Activated effector memory CD4-positive, alpha-beta T cell treated with anti-CD3 and anti-CD28 coated beads, Interleukin-2, amount 50 U/mL, for 16 hours (primary cell): ENCODE results near the gene ADGRG4.
"Not testable (repeated sequence)": the region's sequence is repeated elsewhere in the genome, so short reads cannot be mapped to it uniquely, and the experiment has no call there.

ENCODE experiments used
- DNase-seq: peaks from one replicate; pipeline ENCODE4 v3.0.0-alpha.2; 2020

The ADGRG4 gene, protein sequence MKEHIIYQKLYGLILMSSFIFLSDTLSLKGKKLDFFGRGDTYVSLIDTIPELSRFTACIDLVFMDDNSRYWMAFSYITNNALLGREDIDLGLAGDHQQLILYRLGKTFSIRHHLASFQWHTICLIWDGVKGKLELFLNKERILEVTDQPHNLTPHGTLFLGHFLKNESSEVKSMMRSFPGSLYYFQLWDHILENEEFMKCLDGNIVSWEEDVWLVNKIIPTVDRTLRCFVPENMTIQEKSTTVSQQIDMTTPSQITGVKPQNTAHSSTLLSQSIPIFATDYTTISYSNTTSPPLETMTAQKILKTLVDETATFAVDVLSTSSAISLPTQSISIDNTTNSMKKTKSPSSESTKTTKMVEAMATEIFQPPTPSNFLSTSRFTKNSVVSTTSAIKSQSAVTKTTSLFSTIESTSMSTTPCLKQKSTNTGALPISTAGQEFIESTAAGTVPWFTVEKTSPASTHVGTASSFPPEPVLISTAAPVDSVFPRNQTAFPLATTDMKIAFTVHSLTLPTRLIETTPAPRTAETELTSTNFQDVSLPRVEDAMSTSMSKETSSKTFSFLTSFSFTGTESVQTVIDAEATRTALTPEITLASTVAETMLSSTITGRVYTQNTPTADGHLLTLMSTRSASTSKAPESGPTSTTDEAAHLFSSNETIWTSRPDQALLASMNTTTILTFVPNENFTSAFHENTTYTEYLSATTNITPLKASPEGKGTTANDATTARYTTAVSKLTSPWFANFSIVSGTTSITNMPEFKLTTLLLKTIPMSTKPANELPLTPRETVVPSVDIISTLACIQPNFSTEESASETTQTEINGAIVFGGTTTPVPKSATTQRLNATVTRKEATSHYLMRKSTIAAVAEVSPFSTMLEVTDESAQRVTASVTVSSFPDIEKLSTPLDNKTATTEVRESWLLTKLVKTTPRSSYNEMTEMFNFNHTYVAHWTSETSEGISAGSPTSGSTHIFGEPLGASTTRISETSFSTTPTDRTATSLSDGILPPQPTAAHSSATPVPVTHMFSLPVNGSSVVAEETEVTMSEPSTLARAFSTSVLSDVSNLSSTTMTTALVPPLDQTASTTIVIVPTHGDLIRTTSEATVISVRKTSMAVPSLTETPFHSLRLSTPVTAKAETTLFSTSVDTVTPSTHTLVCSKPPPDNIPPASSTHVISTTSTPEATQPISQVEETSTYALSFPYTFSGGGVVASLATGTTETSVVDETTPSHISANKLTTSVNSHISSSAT (N-terminal part only)

DNA sequence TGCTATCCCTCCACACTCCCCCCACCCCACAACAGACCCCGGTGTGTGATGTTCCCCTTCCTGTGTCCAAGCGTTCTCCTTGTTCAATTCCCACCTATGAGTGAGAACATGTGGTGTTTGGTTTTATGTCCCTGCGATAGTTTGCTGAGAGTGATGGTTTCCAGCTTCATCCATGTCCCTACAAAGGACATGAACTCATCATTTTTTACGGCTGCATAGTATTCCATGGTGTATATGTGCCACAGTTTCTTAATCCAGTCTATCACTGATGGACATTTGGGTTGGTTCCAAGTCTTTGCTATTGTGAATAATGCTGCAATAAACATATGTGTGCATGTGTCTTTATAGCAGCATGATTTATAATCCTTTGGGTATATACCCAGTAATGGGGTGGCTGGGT is at the start of gene ADGRG4:
ADGRG4 (plus strand) TSS at position 243 of the 400 bp plus-strand sequence. CDS start 7,815 bp downstream, outside the sequence.
- DNase-seq = not testable (repeated sequence)

DNA sequence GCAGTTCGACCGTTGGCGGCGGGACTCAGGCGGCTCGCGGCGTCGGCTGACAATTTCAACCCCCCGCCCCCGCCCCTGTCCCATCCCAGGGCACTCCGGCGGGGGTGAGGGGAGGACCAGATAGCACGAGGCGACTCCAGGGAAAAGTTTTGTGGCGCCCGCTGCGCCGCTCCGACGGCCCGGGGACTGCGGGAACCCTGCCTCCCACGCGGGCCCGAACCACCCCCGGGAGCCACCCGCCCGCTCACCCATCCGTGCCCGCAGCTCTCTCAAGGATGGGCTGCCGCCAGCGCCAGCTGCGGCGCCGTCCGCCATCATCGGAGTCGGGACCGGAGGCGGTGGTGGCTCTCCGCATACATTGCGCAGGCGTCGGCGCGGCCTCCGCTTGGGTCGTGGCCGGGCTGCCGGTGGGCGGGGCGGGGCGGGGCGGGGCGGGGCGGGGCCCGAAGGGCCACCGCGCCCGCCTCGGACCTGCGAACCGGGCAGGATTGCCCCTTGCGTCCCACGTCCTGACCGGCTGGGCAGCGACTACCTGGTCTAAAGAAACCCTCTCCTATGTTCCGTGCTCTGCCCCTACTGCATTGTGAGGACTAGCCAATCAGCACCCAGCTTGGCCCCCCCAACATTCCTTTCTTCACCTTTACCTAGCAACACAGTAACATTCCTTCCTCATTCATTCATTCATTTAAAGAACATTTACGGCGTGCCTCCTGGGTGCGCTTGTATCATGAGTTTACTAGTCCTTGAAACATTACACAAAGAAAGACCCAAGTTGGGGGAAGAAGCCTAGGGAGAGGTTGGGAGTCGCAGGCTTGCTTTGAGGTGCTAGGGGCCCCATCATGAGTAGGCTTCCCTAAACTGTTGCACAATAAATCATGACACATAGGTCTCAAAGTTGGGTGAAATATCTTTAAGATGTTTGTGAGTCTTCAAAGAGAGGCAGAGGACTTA is 49.4 kb upstream of the ADGRG4 start, which contains the start of gene MAP7D3:
MAP7D3 (minus strand) TSS at position 360 of the 951 bp plus-strand sequence; CDS start at position 318, 42 bp downstream.
- DNase-seq = peak; percentile 88

DNA sequence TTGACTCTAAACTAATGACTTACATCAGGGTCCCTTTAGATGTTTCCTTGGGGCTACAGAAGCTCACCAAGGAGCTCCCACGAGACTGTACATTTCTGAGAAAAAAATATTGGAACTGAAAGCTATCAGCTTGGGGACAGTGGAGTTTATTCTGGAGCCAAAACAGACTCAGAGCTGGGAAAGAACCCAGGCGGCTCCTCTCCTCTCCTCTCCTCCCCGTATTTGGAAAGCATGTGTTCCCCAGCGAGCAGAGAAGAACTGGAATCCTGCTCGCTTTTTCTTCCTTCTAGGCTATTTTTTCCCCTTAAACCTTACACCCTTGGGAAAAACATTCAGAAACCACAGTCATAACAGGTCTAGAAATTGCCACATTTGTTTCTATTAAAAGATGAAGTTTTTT is 45.2 kb upstream of the ADGRG4 start:
- no peak for DNase-seq

DNA sequence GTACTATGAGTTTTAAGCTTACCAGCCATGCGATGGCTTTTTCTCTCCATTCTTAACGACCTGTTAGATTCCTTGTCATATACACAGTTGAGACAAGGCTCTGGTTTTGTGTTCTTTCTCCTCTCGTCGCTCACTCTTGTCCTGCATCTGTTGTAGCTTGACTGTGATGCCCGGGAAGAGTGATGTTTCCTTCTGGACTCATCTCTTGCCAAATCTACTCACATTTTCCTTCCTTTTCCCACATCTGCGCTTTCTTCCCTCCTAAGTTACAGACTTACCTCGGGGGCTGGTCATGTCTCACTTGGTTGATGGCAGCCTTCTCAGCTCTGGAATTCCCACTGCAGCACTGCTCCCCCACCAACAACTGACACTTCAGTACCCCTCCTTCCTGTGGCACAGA is 44.7 kb upstream of the ADGRG4 start:
- no peak for DNase-seq

- DNase-seq = no peak
Measured at GRCh38 chrX:136258951-136259350, 41.8 kb upstream of the ADGRG4 start.

DNA sequence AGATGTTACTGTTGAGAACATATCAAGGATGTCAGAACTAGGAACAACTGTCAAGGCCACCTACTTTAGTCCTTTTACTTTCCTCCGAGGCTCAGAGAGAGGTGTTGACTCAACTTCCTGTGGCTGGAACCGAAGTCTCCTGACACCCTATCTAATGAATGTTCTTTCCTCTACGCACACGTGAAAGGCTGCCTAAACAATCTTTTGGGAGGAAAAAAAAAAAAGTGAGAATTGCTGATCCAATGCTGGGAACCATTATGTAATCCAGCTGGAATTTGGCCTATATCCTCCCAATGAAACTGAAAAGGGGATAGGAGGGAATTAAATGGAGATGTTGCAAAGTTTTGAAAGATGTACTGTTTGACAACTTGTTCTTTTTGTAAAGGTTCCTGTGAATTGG is 41.2 kb upstream of the ADGRG4 start:
- no peak for DNase-seq

DNA sequence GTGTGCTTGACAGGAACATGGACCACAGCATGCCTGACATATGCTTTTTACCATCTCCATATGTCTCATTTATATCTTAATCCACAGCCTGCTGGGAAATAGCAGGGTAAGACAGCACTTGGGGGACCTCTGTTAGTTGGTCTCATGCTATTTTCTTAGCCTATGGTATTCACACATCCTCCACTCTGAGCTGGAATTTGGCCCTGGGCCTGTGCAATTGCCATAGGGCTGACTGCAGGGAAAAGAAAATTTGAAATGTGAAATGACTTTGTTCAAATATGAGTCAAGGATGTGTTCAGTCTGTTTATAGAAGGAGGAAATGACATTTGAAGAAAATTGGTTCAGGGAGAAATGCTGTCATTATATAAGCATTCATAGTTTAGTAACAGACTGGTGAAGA is 40.0 kb upstream of the ADGRG4 start:
- no peak for DNase-seq

DNA sequence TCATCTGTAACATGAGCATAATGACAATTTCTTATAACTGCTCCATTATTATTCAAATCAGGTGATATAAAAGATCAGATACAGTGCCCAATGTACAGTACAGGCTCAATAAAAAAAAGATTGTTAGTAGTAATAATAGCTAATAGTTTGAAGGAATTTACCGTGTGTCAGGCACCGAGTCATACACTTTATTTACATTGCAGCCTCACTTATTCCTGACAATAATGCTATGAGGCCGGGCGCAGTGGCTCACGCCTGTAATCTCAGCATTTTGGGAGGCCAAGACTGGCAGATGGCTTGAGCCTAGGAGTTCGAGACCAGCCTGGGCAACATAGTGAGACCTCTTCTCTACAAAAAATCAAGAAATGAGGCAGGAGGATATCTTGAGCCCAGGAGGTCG is 39.4 kb upstream of the ADGRG4 start:
- no peak for DNase-seq

DNA sequence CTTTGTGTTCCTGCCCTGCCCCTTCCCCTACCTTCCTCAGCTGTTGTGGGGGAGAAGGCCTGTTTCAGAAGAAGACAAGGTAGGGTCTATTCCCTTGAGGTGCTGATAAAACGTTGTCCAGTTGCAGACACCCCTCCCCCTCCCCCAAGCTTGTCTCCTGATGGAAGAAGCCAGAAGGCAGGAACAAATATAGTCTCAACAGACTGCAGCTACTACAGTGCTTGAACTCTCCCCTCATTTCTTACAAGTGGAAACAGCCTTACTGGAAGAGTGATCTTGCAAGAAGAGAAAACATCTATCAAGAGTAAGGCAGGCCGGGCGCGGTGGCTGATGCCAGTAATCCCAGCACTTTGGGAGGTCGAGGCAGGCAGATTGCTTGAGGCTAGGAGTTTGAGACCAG is 38.5 kb upstream of the ADGRG4 start:
- no peak for DNase-seq

- DNase-seq = no peak
Measured at GRCh38 chrX:136262812-136263315, 37.9 kb upstream of the ADGRG4 start.

DNA sequence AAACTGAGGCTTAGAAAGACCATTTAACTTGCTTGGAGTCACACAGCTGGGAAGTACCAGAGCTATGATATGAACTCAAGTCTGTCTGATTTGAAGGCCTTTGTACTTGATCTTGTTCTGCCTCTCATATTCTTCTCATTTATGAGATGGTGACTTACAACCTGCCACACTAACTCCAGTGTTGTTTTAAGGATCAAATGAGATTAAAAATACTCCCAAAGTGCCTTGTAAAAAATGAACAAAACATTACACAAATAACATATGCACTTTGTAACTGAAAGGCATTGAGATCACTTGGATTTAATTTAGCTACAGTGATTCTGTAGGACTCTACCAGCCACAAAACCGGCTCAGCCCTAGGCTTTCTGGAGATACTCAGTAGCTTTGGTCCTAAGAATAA is 33.9 kb upstream of the ADGRG4 start:
- DNase-seq = no peak

GRCh38 chrX:136268051-136269048 is 32.4 kb upstream of the ADGRG4 start:
- peak; percentile 73 for DNase-seq

DNA sequence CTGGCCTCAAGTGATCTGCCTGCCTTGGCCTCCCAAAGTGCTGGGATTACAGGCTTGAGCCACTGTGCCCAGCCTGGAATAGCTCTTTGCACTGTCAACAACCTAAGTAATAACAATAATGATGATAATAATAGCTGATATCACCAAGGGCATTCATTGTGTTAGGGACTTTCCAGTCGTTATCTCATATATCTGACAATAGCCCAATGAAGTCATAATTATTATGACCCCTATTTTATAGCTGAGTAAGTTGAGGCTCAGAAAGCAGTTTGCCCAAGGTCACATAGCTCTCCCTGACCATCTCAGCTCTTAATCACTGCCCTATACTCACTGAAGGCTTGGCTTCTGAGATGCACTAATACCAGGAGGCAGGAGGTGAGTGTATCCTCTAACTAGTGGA is 30.8 kb upstream of the ADGRG4 start:
- no peak for DNase-seq

GRCh38 chrX:136271300-136271699 is 29.5 kb upstream of the ADGRG4 start:
- DNase-seq = no peak

- no peak for DNase-seq
Measured at GRCh38 chrX:136272325-136272724, 28.4 kb upstream of the ADGRG4 start.

DNA sequence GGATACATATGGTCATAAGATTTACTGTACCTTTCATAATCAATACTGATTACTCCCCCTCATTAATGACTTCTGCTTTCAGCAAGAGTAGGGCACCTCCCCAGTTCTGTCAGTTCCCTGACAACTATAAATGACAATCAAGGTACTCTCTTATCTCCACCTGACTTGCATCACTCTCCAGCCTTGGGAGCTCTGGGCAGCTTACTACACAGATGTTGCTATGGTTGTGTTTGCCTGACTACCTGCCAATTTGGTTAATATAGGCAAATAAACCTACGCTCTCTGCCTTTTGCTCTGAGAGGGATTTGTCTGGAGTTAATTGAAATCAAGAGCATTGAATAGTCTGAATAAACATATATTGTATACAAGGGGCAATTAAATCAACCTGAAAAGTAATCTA is 26.8 kb upstream of the ADGRG4 start:
- no peak for DNase-seq

GRCh38 chrX:136275553-136275952 is 25.2 kb upstream of the ADGRG4 start:
- DNase-seq = no peak

DNA sequence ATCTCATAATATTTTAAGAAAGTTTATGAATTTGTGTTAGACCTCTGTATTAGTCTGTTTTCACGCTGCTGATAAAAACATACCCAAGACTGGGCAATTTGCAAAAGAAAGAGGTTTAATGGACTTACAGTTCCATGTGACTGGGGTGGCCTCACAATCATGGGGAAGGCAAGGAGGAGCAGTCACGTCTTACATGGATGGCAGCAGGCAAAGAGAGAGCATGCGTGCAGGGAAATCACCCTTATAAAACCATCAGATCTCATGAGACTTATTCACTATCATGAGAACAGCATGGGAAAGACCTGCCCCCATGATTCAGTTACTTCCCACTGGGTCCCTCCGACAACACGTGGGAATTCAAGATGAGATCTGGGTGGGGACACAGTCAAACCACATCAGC is 14.4 kb upstream of the ADGRG4 start:
- DNase-seq = not testable (repeated sequence)

DNA sequence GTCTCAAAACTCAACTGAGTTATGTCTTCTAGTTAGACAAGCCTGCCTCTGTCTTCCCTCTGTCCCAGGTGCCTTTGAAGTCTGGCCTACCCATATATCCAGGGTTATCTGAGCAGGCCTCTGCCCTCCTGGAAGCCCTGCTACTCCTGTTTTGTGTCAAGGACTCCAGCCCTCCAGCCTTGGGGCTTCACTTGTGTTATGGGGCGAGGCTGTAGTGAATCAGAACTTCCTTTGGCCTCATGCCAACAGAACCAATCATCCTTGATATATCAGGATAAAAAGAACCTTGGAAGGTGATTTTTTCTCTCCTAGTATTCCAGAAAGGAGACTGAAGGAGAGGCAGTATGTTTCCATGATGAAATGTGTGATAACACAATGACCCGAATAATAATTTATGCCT is 8.9 kb upstream of the ADGRG4 start:
- no peak for DNase-seq

- no peak for DNase-seq
Measured at GRCh38 chrX:136292656-136293055, 8.1 kb upstream of the ADGRG4 start.
